ENCODE measurements around the gene FLT3LG. TPM values are rescaled to one million over a fixed set of nuclear protein-coding genes. Genes with fewer than 3 reads are reported as not detected.

FLT3LG gene
- total RNA-seq, 4 donors from 2014 or later = 2.8 to 7.3 (median 6.3) TPM

- no peak for DNase-seq
- peak within 1 kb of the TSS in 2 of 3 donors; percentile 69 to 79 for H3K27ac ChIP-seq
- no peaks in the 10 kb centered on the region for H3K36me3 ChIP-seq
- peaks cover 9% of the 10 kb centered on the region for H3K27me3 ChIP-seq
- intact Hi-C loops (cut with DNase I) = no loop called here
- TF ChIP-seq POLR2A (IDR thresholded peaks at IDR 0.05) (no peak), CTCF (IDR thresholded peaks at IDR 0.05) (no peak)
- no peaks in the 10 kb centered on the region for H3K9me3 ChIP-seq
- H3K4me1 ChIP-seq = peaks cover 0 to 7% of the 10 kb centered on the region in 2 donors
- H3K4me3 ChIP-seq (replicated peaks in 1 of 3) = no peak within 1 kb of the TSS
- 8 to 9% methylated on average over 15 to 37 of the region's 56 CpGs for WGBS, 2 donors
These were observed 32.6 kb upstream of the FLT3LG start, which contains the start of gene SLC17A7 for GRCh38 chr19:49441210-49441959. TSS of gene SLC17A7 (minus strand) at chr19:49441527. CDS start at chr19:49441379, 148 bp downstream.

GRCh38 chr19:49441960-49442350, 32.1 kb upstream of the FLT3LG start:
- DNase-seq = no peak
- Histone ChIP-seq H3K27ac (peak overlapping the region in 2 of 3 donors; percentile 45 to 79), H3K4me3 (replicated peaks in 1 of 3) (no peak overlapping the region), H3K9me3 (no peaks in the 10 kb centered on the region), H3K27me3 (peaks cover 9% of the 10 kb centered on the region), H3K36me3 (no peaks in the 10 kb centered on the region), H3K4me1 (peaks cover 0 to 7% of the 10 kb centered on the region in 2 donors)
- intact Hi-C loops (cut with DNase I) = loop anchor here (2.0 kb wide), 1 partner anchor 49 kb away; no protein-coding TSS in a partner anchor
- TF ChIP-seq POLR2A (IDR thresholded peaks at IDR 0.05) (no peak), CTCF (IDR thresholded peaks at IDR 0.05) (no peak)
- WGBS, 2 donors = 25 to 26% methylated on average over 14 of the region's 14 CpGs

- Histone ChIP-seq H3K27ac (peak overlapping the region in 2 of 3 donors; percentile 69 to 79), H3K27me3 (peaks cover 6% of the 10 kb centered on the region), H3K9me3 (no peaks in the 10 kb centered on the region), H3K36me3 (no peaks in the 10 kb centered on the region), H3K4me1 (peaks cover 0 to 7% of the 10 kb centered on the region in 2 donors), H3K4me3 (replicated peaks in 1 of 3) (peak overlapping the region in 1 of 3 donors; percentile 57)
- no peak for TF ChIP-seq CTCF (IDR thresholded peaks at IDR 0.05)
- TF ChIP-seq POLR2A (IDR thresholded peaks at IDR 0.05) = no peak
- DNase-seq = peak in 1 of 2 donors; percentile 30
- intact Hi-C loops (cut with DNase I) = loop anchor here (2.0 kb wide), 1 partner anchor 50 kb away; no protein-coding TSS in a partner anchor
- WGBS, 2 donors = 11% methylated on average over 11 of the region's 11 CpGs
These were observed 31.7 kb upstream of the FLT3LG start for GRCh38 chr19:49442354-49442753.

- intact Hi-C loops (cut with DNase I) = loop anchor here (2.0 kb wide), 1 partner anchor 50 kb away; no protein-coding TSS in a partner anchor
- TF ChIP-seq CTCF (IDR thresholded peaks at IDR 0.05) = no peak
- peak in 1 of 2 donors; percentile 35 for TF ChIP-seq POLR2A (IDR thresholded peaks at IDR 0.05)
- Histone ChIP-seq H3K36me3 (no peaks in the 10 kb centered on the region), H3K4me3 (replicated peaks in 1 of 3) (peak overlapping the region; percentile 20 to 57 (median 51)), H3K9me3 (no peaks in the 10 kb centered on the region), H3K27ac (peak overlapping the region in 2 of 3 donors; percentile 69 to 79), H3K4me1 (peaks cover 0 to 7% of the 10 kb centered on the region in 2 donors), H3K27me3 (peaks cover 6% of the 10 kb centered on the region)
- 2 to 4% methylated on average over 14 to 34 of the region's 43 CpGs for WGBS, 2 donors
- DNase-seq = peak; percentile 90 to 91
These were observed 31.1 kb upstream of the FLT3LG start for GRCh38 chr19:49442771-49443365.
